ENCODE data around the gene TEX19. TPM values are rescaled to one million over a fixed set of nuclear protein-coding genes. Genes with fewer than 3 reads are reported as not detected.
"Not testable (repeated sequence)": the region's sequence is repeated elsewhere in the genome, so short reads cannot be mapped to it uniquely, and the experiment has no call there.

Gene TEX19
- total RNA-seq, 1 donor from 2014 or later, result 0.09 TPM

DNA sequence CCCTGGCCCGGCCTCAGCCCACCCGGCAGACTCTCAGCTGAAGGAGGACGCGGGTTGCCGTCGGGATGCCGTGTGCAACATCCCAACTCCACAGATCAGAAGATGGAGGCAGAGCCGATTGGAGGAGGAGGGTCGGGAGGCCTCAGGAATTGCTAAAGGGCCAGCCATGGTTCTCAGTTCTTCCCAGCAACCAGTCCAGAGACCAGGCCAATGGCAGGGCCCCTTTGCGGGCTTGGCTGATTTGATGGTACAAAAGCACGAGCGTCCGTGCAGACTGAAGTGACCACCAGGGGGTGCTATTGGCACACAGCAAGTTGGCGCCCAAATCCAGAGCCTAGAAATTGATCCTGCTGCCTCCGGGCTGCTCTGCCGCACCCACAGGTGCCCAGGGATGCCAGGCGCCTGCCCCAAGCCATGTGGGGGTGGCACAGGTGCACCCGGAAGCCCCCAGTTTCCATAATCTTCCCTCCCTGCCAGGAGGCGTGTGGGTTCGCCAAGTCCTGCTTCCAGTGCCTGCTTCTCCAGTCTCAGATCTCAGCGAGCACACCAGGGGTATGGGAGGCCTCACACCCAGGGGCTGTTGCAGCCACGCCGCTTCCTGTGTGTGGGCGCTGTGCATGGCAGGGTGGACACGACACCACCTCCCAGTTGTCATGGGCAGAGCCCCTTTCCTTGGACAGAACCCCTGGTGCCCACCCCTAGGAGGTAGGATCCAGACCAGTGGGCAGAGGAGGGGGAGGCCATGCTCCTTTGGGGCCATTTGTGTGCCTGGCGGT is 7.1 kb upstream of the TEX19 start:
- H3K36me3 Mint-ChIP-seq (ENCODE audit: low read depth), result no peaks in the 10 kb centered on the region
- DNase-seq, result peak; percentile 94
- H3K4me1 Mint-ChIP-seq, result peaks cover 2% of the 10 kb centered on the region
- H3K27ac Mint-ChIP-seq, result no peak overlapping the region
- intact Hi-C loops (cut with micrococcal nuclease), result loop anchor here (1.0 to 5.0 kb wide), 2 partner anchors 62 to 200 kb away; no protein-coding TSS in a partner anchor
- H3K9me3 Mint-ChIP-seq, result no peaks in the 10 kb centered on the region
- peaks cover 3% of the 10 kb centered on the region for H3K27me3 Mint-ChIP-seq
- no peak overlapping the region for H3K4me3 Mint-ChIP-seq

DNA sequence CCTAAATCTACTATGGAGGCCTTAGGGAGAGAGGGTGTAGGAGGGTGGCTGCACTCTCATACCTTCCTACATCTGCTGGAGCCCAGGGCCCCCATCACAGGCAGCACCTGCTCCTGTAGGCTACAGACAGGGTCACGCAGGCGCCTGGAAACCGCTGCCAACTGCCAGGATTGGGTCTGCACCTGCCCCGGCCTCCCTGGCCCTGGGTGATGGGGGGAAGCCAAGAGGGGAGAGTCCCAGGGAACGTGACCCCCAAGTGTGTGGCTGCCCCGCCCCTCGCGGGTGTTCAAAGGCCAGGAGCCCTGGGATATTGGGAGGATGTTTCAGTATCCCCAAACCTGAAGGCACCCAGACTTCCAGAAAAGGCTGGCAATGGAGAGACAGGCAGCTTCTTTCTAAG is 5.6 kb upstream of the TEX19 start:
- Mint-ChIP-seq H3K36me3 (ENCODE audit: low read depth) (no peaks in the 10 kb centered on the region), H3K4me1 (peaks cover 6% of the 10 kb centered on the region), H3K9me3 (peaks cover 3% of the 10 kb centered on the region), H3K4me3 (no peak overlapping the region), H3K27me3 (peaks cover 9% of the 10 kb centered on the region), H3K27ac (no peak overlapping the region)
- intact Hi-C loops (cut with micrococcal nuclease), result loop anchor here (5.0 kb wide), 1 partner anchor 199 kb away; no protein-coding TSS in a partner anchor
- no peak for DNase-seq

DNA sequence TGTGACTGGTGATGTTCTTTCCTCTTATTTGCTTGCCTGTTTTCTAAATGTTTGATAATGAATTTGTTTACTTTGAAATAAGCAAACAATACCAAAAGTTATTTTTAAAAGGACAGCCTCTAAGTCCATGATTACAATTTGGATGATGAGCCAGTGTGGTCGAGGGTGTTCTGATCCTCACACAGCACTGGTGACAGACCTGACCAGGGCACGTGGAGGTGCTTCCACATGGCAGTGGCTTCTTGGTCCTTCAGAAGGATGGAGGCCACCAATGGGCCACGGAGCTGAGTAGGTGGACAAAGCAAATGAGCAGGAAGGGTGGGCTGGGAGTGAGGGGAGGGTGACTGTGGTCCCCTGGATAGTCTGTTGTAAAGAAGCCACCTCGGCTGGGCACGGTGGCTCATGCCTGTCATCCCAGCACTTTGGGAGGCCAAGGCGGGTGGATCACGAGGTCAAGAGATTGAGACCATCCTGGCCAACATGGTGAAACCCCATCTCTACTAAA is 4.2 kb upstream of the TEX19 start:
- Mint-ChIP-seq H3K9me3 (peaks cover 6% of the 10 kb centered on the region), H3K27me3 (peaks cover 12% of the 10 kb centered on the region), H3K36me3 (ENCODE audit: low read depth) (no peaks in the 10 kb centered on the region), H3K4me1 (peaks cover 9% of the 10 kb centered on the region), H3K27ac (no peak overlapping the region), H3K4me3 (no peak overlapping the region)
- DNase-seq, result no peak
- intact Hi-C loops (cut with micrococcal nuclease), result loop anchor here (5.0 kb wide), 1 partner anchor 197 kb away; no protein-coding TSS in a partner anchor

DNA sequence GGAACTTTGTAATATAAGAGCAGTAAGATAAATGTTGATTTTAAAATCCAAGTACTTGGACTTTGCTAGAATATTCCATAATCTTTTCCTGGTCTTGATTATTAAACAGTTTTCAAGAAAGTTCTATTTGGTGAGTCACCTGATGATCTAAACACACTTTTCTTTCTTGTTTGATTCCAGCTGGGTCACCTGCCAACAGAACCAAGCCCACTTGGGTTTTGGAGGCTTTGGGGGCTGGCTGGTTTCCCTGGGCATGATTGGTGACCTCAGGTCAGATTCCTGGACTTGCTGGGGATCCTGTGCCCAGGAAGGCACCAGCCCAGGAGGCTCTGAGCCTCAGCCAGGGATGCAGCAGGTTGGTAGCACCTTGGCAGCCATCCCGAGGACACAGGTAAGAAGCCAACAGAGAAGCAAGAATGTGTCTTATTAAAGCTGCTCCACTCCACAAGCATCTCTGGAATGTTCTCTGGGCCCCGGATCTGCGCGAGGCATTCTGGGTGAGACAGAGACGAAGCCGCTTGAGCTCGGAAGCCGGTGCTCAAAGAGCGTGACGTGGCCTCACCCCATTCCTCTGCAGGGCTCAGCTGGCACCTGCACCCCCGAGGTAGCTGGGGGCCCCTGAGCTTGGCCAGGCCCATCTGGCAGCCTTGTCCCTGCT is 3.1 kb upstream of the TEX19 start:
- DNase-seq, result no peak
- intact Hi-C loops (cut with micrococcal nuclease), result no loop called here

DNA sequence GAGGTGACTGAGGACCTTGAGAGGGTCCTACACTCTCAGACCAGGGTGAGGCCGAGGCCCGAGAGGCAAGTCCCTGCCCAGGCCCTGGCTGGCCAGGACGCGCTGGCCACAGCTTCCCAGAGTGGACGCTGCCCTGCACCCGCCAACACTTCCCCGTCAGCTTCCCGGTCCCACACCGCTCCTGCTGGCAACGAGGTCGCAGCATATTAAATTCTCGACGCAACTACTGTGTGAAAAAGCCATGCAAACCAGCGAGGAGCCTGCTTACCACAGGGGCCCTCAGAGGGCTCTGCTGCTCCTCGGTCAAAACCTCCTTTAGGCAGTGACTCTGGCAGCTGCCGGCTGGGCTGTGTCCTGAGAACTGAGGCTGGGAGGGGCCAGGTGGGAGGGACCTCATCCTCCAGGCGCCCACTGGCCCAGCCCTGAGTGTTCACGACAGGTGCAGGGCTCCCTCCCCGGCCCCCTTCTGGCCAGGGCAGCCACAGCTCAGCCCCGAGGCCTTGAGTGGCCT is 2.1 kb upstream of the TEX19 start:
- H3K4me1 Mint-ChIP-seq, result peaks cover 7% of the 10 kb centered on the region
- H3K27me3 Mint-ChIP-seq, result peaks cover 14% of the 10 kb centered on the region
- peaks cover 6% of the 10 kb centered on the region for H3K9me3 Mint-ChIP-seq
- H3K4me3 Mint-ChIP-seq, result no peak overlapping the region
- DNase-seq, result no peak
- H3K27ac Mint-ChIP-seq, result no peak overlapping the region
- intact Hi-C loops (cut with micrococcal nuclease), result no loop called here
- H3K36me3 Mint-ChIP-seq (ENCODE audit: low read depth), result no peaks in the 10 kb centered on the region

More for the DNA sequence above, 3.1 kb upstream of the TEX19 start:
- Mint-ChIP-seq H3K4me1 (peaks cover 9% of the 10 kb centered on the region), H3K36me3 (ENCODE audit: low read depth) (no peaks in the 10 kb centered on the region), H3K4me3 (no peak overlapping the region), H3K27me3 (peaks cover 12% of the 10 kb centered on the region), H3K27ac (no peak overlapping the region), H3K9me3 (peaks cover 6% of the 10 kb centered on the region)

DNA sequence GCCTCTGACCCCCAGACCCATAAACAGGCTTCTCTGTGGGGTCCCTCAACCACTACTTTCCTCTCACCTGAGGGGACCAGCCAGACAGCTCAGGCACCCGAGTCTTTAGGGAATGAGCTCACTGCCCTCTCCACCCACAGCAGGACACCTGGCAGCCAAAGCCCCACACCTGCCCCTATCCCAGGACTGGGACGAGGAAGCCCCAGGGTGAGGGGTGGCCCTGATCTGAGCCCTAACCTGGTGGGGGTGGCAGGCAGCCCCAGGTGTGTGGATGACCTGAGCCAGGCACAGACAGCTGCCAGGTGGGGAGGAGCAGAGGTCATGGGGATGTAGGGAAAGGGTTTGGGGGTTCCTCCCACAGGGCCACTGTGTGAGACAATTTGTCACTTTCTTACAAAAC is 1.7 kb upstream of the TEX19 start:
- H3K4me1 Mint-ChIP-seq, result peaks cover 7% of the 10 kb centered on the region
- H3K27ac Mint-ChIP-seq, result no peak overlapping the region
- intact Hi-C loops (cut with micrococcal nuclease), result no loop called here
- H3K9me3 Mint-ChIP-seq, result peaks cover 6% of the 10 kb centered on the region
- H3K4me3 Mint-ChIP-seq, result no peak overlapping the region
- no peak for DNase-seq
- H3K36me3 Mint-ChIP-seq (ENCODE audit: low read depth), result no peaks in the 10 kb centered on the region
- peaks cover 16% of the 10 kb centered on the region for H3K27me3 Mint-ChIP-seq

DNA sequence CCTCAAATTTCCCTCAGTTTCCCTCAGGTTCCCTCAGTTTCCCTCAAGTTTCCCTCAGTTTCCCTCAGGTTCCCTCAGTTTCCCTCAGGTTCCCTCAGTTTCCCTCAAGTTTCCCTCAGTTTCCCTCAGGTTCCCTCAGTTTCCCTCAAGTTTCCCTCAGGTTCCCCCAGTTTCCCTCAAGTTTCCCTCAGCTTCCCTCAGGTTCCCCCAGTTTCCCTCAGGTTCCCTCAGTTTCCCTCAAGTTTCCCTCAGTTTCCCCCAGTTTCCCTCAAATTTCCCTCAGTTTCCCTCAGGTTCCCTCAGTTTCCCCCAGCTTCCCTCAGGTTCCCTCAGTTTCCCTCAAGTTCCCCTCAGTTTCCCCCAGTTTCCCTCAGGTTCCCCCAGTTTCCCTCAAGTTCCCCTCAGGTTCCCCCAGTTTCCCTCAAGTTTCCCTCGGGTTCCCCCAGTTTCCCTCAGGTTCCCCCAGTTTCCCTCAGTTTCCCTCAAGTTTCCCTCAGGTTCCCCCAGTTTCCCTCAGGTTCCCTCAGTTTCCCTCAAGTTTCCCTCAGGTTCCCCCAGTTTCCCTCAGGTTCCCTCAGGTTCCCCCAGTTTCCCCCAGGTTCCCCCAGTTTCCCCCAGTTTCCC is 516 bp downstream of the TEX19 start:
- intact Hi-C loops (cut with micrococcal nuclease); DNase-seq; H3K9me3 Mint-ChIP-seq; H3K4me3 Mint-ChIP-seq; H3K27ac Mint-ChIP-seq; H3K4me1 Mint-ChIP-seq; H3K36me3 Mint-ChIP-seq (ENCODE audit: low read depth): not testable (repeated sequence)
- peaks cover 19% of the 10 kb centered on the region for H3K27me3 Mint-ChIP-seq

DNA sequence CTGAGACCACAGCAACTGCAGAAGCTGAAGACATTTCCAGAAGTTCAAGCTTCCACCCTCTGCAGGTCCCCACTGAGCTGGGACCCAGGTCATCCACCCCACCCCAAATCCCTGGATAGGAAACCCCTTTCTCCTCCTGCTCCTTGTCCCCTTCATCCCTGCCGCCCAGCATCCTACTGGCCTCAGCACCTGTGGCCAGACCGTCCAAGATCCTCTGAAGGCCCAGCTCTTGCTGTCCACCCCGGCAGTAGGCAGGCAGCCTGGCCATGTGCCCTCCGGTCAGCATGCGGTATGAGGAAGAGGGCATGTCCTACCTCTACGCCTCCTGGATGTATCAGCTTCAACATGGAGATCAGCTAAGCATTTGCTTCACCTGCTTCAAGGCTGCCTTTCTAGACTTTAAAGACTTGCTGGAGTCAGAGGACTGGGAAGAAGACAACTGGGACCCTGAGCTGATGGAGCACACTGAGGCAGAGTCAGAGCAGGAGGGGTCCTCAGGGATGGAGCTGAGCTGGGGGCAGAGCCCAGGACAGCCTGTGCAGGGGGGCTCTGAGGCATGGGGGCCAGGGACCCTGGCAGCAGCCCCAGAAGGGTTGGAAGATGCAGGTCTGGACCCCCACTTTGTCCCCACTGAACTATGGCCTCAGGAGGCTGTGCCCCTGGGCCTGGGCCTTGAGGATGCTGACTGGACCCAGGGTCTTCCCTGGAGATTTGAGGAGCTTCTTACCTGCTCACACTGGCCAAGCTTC is 3.0 kb downstream of the TEX19 start:
- intact Hi-C loops (cut with micrococcal nuclease), result no loop called here
- H3K27ac Mint-ChIP-seq, result peak overlapping the region; percentile 43
- peaks cover 25% of the 10 kb centered on the region for H3K27me3 Mint-ChIP-seq
- H3K9me3 Mint-ChIP-seq, result peaks cover 6% of the 10 kb centered on the region
- H3K4me3 Mint-ChIP-seq, result no peak overlapping the region
- H3K4me1 Mint-ChIP-seq, result peaks cover 10% of the 10 kb centered on the region
- DNase-seq, result no peak
- no peaks in the 10 kb centered on the region for H3K36me3 Mint-ChIP-seq (ENCODE audit: low read depth)

DNA sequence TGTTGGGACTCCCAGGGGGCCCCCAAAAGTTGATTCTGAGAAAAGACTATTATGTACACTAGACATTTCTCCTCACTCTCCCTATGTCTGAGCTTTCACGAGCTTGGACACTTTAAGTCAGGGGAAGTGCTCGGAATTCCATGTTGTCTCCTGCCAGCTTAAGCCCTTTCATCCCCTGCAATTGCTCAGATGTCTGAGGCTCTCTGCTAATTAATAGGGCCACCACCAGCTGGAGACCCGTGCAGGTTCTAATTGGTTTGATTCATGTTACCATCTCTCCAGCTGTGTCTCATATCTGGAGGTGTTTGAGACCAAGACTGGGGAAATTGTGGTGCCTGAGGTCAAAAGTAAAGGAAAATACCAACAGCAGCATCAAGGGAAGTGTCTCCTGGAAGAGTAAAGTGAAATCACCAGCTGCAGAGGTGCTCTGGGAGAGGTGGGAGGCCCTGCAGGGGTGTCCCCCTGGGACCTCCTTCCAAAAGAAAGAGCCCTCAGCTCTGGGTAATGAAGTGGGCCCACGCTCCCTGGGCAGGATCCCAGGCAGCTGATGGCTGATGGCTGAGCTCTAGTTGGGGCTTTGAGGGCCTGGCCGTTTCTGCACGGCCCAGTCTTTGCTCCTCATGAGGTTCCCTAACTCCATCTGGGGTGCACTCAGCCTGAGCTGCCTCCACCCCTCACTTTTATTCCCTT is 6.7 kb downstream of the TEX19 start:
- peaks cover 32% of the 10 kb centered on the region for H3K27me3 Mint-ChIP-seq

DNA sequence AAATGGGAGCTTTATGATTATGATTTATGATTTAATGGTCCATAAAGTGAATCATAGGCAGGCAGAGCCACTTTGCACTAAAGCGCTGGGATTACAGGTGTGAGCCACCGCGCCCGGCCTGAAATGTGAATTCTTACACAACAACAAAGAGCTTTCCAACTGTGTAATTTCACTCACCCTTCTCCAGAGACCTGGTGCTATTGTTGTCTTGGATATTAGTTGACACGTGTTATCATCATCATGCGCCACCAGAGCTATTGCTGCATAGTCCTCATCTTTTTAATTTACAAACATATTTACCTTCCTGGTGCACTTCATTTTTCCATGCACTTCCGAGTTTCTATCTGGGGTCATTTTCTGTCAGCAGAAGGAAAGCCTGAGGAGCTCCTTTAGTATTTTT is 7.7 kb downstream of the TEX19 start:
- DNase-seq, result no peak
- Mint-ChIP-seq H3K36me3 (ENCODE audit: low read depth) (no peaks in the 10 kb centered on the region), H3K27ac (no peak overlapping the region), H3K4me1 (peaks cover 9% of the 10 kb centered on the region), H3K4me3 (no peak overlapping the region), H3K9me3 (no peaks in the 10 kb centered on the region), H3K27me3 (peaks cover 37% of the 10 kb centered on the region)
- intact Hi-C loops (cut with micrococcal nuclease), result no loop called here

More for the DNA sequence above, 6.7 kb downstream of the TEX19 start:
- H3K4me1 Mint-ChIP-seq, result peaks cover 6% of the 10 kb centered on the region
- no peaks in the 10 kb centered on the region for H3K36me3 Mint-ChIP-seq (ENCODE audit: low read depth)
- no peak overlapping the region for H3K4me3 Mint-ChIP-seq
- H3K27ac Mint-ChIP-seq, result no peak overlapping the region
- H3K9me3 Mint-ChIP-seq, result no peaks in the 10 kb centered on the region
- no peak for DNase-seq
- intact Hi-C loops (cut with micrococcal nuclease), result no loop called here

DNA sequence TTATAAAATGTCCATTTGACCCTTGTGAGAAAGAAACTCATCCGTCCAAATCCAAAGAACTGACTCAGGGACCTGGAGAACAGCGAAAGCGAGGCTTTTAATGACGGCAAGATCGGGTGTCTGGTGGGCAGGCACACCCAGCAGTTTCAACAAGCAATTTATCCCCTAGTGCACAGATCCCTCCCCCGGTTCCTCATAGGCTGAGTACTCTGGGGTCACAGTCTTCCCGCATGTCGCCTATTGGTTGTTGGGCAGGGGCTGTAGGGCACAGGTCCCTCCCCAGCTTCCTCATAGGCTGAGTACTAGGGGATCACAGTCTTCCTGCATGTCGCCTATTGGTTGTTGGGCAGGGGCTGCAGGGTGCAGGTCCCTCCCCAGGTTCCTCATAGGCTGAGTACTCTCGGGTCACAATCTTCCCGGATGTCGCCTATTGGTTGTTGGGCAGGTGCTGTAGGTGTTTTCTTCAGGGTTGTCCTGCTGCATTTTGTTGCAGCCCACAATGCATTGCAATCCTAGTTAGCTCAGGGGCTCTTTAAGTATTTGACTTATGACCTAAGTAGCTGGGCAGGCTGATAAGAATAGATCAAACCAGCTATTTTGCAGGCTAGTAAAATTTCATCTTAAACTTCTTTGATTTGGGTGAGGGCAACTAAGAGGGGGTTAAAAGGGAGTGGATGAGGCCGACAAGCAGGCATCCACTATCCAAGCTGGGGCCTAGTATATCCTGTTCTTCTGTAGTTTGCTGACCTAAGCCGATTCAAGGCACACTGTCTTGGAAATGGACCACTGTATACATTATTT is 8.9 kb downstream of the TEX19 start:
- H3K4me3 Mint-ChIP-seq, result no peak overlapping the region

DNA sequence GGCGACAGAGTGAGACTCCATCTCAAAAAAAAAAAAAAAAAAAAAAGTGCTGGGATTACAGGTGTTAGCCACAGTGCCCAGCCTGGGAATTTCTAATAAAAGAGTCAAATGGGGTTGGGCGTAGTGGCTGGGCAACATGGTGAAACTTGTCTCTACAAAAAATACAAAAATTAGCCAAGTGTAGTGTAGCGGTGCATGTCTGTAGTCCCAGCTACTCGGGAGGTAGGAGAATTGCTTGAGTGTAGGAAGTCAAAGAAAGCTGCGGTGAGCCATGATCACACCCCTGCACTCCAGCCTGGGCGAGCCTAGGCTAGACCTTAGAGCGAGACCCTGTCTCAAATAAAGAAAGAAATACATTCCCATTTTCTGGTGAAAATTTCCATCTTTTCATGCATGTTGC is 10.2 kb downstream of the TEX19 start:
- intact Hi-C loops (cut with micrococcal nuclease), result no loop called here
- Mint-ChIP-seq H3K9me3 (no peaks in the 10 kb centered on the region), H3K4me3 (no peak overlapping the region), H3K27me3 (peaks cover 43% of the 10 kb centered on the region), H3K4me1 (peaks cover 19% of the 10 kb centered on the region), H3K36me3 (ENCODE audit: low read depth) (no peaks in the 10 kb centered on the region), H3K27ac (no peak overlapping the region)
- no peak for DNase-seq

More for the DNA sequence above, 8.9 kb downstream of the TEX19 start:
- Mint-ChIP-seq H3K27ac (no peak overlapping the region), H3K4me1 (peaks cover 15% of the 10 kb centered on the region), H3K27me3 (peaks cover 38% of the 10 kb centered on the region), H3K36me3 (ENCODE audit: low read depth) (no peaks in the 10 kb centered on the region), H3K9me3 (no peaks in the 10 kb centered on the region)
- no peak for DNase-seq
- intact Hi-C loops (cut with micrococcal nuclease), result no loop called here

Measured in activated CD4-positive, alpha-beta T cell treated with anti-CD3 and anti-CD28 coated beads, Interleukin-2, amount 10 ng/mL, durations not matched to agents 24 days and 14 days (primary cell).